Measurements from ENCODE around the gene PTMS.

The PTMS gene

GRCh38 chr12:6752167-6752920, 13.8 kb upstream of the PTMS start:
- no peak for TF ChIP-seq ZNF610 (tag by site-specific recombination; IDR thresholded peaks at IDR 0.05; ENCODE audit: borderline replicate concordance)
- peak; percentile 82 for TF ChIP-seq ZNF398 (tag by site-specific recombination; IDR thresholded peaks at IDR 0.05)
- TF ChIP-seq ZFP69B (tag by site-specific recombination; IDR thresholded peaks at IDR 0.05) = no peak
- no peak for TF ChIP-seq ZBTB7A (tag by site-specific recombination; IDR thresholded peaks at IDR 0.05; ENCODE audit: low read depth)
- TF ChIP-seq, protein P1, sequence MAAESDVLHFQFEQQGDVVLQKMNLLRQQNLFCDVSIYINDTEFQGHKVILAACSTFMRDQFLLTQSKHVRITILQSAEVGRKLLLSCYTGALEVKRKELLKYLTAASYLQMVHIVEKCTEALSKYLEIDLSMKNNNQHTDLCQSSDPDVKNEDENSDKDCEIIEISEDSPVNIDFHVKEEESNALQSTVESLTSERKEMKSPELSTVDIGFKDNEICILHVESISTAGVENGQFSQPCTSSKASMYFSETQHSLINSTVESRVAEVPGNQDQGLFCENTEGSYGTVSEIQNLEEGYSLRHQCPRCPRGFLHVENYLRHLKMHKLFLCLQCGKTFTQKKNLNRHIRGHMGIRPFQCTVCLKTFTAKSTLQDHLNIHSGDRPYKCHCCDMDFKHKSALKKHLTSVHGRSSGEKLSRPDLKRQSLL (tag by site-specific recombination; IDR thresholded peaks at IDR 0.05) = peak; percentile 44; the same call in 1 of the 2 replicates
- no peak for TF ChIP-seq ZFP37 (tag by site-specific recombination; IDR thresholded peaks at IDR 0.05)
- no peak for TF ChIP-seq REPIN1 (tag by site-specific recombination; IDR thresholded peaks at IDR 0.05; ENCODE audit: low read depth)
- no peak for TF ChIP-seq FEZF1 (tag by site-specific recombination; IDR thresholded peaks at IDR 0.05)
- TF ChIP-seq, protein P2, sequence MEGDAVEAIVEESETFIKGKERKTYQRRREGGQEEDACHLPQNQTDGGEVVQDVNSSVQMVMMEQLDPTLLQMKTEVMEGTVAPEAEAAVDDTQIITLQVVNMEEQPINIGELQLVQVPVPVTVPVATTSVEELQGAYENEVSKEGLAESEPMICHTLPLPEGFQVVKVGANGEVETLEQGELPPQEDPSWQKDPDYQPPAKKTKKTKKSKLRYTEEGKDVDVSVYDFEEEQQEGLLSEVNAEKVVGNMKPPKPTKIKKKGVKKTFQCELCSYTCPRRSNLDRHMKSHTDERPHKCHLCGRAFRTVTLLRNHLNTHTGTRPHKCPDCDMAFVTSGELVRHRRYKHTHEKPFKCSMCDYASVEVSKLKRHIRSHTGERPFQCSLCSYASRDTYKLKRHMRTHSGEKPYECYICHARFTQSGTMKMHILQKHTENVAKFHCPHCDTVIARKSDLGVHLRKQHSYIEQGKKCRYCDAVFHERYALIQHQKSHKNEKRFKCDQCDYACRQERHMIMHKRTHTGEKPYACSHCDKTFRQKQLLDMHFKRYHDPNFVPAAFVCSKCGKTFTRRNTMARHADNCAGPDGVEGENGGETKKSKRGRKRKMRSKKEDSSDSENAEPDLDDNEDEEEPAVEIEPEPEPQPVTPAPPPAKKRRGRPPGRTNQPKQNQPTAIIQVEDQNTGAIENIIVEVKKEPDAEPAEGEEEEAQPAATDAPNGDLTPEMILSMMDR (tag by site-specific recombination; IDR thresholded peaks at IDR 0.05) = peak; percentile 48; the same call in 1 of the 2 replicates
- no peak for TF ChIP-seq ZNF266 (tag by site-specific recombination; IDR thresholded peaks at IDR 0.05; ENCODE audit: low read depth)
- peak; percentile 97 for TF ChIP-seq ZNF341 (tag by site-specific recombination; IDR thresholded peaks at IDR 0.05; ENCODE audit: low read depth)
- TF ChIP-seq SP2 (tag by site-specific recombination; IDR thresholded peaks at IDR 0.05) = 0 out of 2 replicates have a peak, but pooled peaks have one; percentile 44
- TF ChIP-seq ZNF184 (tag by site-specific recombination; IDR thresholded peaks at IDR 0.05) = no peak
- TF ChIP-seq ZNF146 (tag by site-specific recombination; IDR thresholded peaks at IDR 0.05) = no peak
- TF ChIP-seq AEBP2 (tag by site-specific recombination; IDR thresholded peaks at IDR 0.05; ENCODE audit: borderline replicate concordance) = no peak
- TF ChIP-seq, protein P3, sequence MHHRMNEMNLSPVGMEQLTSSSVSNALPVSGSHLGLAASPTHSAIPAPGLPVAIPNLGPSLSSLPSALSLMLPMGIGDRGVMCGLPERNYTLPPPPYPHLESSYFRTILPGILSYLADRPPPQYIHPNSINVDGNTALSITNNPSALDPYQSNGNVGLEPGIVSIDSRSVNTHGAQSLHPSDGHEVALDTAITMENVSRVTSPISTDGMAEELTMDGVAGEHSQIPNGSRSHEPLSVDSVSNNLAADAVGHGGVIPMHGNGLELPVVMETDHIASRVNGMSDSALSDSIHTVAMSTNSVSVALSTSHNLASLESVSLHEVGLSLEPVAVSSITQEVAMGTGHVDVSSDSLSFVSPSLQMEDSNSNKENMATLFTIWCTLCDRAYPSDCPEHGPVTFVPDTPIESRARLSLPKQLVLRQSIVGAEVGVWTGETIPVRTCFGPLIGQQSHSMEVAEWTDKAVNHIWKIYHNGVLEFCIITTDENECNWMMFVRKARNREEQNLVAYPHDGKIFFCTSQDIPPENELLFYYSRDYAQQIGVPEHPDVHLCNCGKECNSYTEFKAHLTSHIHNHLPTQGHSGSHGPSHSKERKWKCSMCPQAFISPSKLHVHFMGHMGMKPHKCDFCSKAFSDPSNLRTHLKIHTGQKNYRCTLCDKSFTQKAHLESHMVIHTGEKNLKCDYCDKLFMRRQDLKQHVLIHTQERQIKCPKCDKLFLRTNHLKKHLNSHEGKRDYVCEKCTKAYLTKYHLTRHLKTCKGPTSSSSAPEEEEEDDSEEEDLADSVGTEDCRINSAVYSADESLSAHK (tag by site-specific recombination; IDR thresholded peaks at IDR 0.05) = 0 out of 2 replicates have a peak, but pooled peaks have one; percentile 7
- TF ChIP-seq ZSCAN4 (tag by site-specific recombination; IDR thresholded peaks at IDR 0.05) = 0 out of 2 replicates have a peak, but pooled peaks have one; percentile 12
- no peak for TF ChIP-seq ZNF660 (tag by site-specific recombination; IDR thresholded peaks at IDR 0.05)
- peak; percentile 11; the same call in 1 of the 2 replicates for TF ChIP-seq KLF1 (tag by site-specific recombination; IDR thresholded peaks at IDR 0.05)
- peak; percentile 28; the same call in 1 of the 2 replicates for TF ChIP-seq IKZF3 (tag by site-specific recombination; IDR thresholded peaks at IDR 0.05)
- Histone ChIP-seq H3K4me3 (ENCODE audit: low read depth, low read length) (peak overlapping the region; percentile 99), H3K27ac (ENCODE audit: extremely low read depth, low read depth, low read length) (peak overlapping the region; percentile 93), H3K36me3 (ENCODE audit: control insufficient read depth in 2 of 2, insufficient read depth in 1 of 2, low read length in 2 of 2) (peaks cover 29 to 48% of the 10 kb centered on the region in 2 experiments), H3K4me1 (ENCODE audit: control insufficient read depth, insufficient read depth, low read length) (0 out of 2 replicates have a peak, but pooled peaks cover 2% of the 10 kb centered on the region), H3K9me3 (ENCODE audit: control insufficient read depth, insufficient read depth, low read depth, low read length) (no peaks in the 10 kb centered on the region)
- ChIA-PET POLR2A (interaction anchor here (0.7 to 4.2 kb wide), 29 partner anchors 8 to 211 kb away, joined by 3 to 79 read pairs (median 8); partner anchors contain the start of genes C12orf57, CD4, CDCA3 and COPS7A), CTCF (interaction anchor here (0.5 to 5.6 kb wide), 32 partner anchors 9 to 249 kb away, joined by 3 to 140 read pairs (median 6); partner anchors contain the start of genes CDCA3, COPS7A, GPR162 and PTMS)
